Measurements from ENCODE around the gene LRRK2. TPM values are rescaled to one million over a fixed set of nuclear protein-coding genes. Genes with fewer than 3 reads are reported as not detected.
"Not testable (repeated sequence)": the region's sequence is repeated elsewhere in the genome, so short reads cannot be mapped to it uniquely, and the experiment has no call there.

The LRRK2 gene
- total RNA-seq, 1 donor from 2014 or later = 0.26 TPM

DNA sequence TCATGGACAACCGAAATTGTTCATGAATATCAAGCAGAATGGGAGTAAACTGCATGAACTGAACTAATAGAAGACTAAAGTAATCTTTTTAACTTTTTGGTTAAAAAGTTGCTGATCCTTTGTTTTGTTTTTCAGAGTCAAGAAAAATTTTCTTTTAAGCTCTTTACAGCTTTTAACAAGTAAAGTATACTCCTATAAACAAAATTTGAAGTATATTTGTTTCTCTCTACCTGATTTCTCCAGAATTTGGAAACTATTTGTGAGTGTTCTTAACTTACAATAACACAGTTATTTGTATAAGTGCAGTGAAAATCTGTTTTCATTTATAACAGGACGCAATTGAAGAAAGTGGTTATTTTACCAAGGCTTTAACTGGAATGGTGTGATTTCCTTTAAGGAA lies 12.2 kb upstream of the LRRK2 start:
- no peak for DNase-seq (ENCODE audit: low read depth in 2 of 2)

DNA sequence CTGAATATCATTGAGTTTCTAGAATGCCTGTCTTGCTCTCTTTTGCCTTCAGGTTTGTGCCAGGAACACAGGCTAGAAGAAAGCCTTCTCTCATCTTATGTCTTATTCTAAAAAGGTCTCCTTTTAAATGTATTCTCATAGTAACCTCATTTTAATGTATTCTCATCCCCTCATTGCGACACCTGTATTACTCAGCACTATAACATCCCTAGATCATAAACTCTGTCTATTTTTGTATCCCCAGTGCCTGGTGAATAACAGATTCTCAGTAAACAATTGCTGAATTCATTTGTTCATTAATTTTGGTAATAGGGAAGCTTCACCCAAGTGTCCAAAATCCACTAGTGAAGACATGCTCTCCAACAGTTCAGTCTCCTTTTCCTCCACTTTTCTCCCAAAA lies 8.8 kb upstream of the LRRK2 start:
- no peak for DNase-seq (ENCODE audit: low read depth in 2 of 2)

DNA sequence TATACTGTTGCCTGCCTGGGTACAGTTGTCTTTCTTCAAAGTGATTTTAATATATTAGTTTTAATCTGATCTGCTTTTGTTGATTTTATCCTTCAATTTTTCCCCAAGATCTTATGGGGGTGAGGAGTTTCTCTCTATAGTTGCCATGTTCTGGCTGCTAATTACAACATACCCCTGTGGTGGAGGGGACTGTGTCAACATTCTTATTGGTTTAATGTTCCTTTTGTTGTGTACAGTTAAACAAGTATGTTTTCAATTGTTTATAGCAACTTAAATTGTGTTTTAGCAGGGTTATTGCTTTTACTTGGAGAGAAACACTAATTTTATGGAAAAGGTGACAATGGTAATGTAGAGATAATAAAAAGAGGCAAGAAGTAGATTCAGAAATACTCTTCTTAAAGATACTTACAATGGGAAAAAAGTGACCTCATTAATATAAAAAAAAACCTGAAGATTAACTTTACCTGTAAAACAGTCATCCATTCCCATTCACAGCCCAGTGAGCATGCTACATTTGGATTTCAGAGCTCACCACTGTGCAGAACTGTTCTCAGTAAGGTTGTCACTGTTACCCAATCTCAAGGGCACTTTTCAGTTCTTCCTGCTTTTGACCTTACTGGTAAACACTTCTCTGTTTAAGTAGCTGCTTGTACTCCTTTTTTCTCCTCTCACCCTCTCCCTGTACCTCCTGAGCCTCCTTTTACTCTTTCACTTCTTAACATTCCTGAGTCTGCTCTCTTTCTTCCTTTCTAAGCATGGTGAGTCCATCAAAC lies 8.1 kb upstream of the LRRK2 start:
- DNase-seq (ENCODE audit: low read depth in 2 of 2) = no peak

DNA sequence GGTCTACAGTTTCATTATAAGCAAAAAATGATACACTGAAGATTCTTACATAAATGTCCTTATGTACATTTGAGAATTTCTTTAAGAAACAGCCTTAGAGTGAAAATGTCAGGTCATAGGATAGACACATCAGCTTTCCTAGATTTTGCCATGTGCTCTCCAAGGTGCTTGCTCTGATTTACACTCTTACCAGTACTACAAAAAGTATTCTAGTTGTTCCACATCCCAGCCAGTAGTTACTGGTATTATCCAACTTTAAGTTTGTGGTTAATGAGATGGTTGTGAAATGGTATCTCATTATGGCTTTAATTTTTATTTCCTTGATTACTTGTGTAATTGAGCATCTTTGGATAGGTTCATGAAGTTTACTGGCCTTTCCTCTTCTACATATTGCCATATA lies 5.0 kb upstream of the LRRK2 start:
- no peak for DNase-seq (ENCODE audit: low read depth in 2 of 2)

DNA sequence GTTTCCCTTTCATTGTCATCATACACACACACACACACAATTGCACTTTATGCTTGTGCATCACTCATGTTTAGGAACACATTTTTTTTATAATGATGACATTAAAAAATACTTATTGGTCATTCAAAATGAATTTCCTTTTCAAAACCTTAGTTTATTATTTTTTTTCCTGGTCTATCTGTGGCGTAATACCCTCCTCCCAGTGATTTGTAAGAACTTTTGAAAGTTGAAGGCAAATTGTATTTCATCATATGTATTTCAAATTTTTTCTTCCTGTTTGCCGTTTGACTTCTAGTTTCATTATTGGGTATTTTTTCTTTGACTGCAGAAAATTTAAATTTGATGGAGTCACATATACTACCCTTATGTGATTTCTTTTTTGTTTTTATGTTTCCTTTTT lies 2.5 kb upstream of the LRRK2 start:
- DNase-seq (ENCODE audit: low read depth in 2 of 2) = no peak

DNA sequence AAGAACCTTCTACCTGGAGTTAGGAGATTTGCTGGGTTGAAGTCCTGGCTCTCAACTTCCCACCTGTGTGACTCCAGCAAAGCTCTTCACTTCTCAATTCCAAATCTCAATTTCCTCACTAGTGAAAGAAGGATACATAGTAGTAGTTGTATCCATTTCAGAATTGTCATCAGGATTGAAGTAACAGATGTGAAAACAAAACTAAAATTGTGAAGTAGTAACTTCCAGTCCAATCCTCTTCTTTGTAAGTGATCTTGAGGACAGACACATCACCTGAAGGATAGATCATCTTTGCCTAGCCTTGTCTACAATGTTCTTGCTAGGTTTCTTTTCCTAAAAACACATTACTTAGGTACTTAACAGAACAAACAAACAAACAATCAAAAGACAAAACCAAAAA lies 1.2 kb upstream of the LRRK2 start:
- DNase-seq (ENCODE audit: low read depth in 2 of 2) = no peak

DNA sequence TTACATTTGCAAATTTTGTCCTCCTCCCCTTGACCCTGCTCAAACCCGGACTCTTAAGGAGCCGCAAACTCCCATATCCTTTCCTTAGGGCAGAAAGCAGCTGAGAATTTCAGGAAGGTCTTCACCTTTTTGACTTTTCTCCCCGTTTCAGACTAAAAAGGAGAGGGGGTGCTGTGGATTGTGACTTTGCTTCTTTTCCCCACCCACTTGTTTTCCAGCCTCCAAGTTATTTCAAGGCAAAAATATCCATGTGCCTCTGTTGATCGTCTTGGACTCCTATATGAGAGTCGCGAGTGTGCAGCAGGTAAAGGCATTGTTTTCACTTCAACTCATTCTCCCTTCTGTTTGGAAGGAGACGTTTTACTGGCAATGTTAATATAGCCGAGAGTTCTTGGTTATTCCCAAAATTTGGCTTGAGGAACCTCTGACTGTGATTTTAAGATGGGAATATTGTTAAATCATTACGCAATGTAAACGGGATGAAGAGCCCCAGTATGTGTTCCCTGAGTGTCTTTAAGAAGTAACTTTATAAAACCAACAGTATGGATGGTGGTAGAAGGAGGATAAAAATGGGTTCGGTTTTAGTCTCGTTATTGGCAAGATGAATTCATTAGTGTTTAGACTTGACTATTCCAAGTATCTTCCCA lies 663 bp downstream of the LRRK2 start:
- DNase-seq (ENCODE audit: low read depth in 2 of 2) = no peak

DNA sequence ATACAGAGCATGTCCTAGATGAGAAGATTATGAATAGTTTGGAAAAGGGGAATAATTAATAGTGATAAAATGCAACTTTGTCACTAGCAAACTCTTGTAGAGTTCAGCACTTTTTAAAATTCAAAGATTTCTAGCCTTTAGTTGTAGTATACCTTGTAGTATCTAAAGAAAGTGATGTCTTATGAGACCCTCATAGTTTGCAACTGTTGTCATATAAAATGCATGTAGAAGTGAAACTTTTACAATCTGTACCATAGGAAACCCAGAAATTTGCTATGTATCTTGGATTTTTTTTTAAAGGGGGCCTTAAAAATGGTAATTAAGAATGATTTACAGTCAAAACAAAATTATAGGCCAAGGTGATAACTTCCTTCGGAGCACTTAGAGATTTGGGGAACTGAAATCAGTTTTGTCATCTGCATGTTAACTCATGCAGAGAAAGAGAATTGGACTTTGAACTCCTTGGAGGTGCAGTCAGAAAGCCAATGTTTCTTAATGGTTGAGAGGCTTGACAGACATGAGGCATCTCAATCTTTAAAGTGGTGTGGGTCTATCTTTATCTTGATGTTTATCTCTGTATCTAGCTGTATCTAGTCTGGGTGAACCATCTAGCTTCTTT lies 1.3 kb downstream of the LRRK2 start:
- no peak for DNase-seq (ENCODE audit: low read depth in 2 of 2)

DNA sequence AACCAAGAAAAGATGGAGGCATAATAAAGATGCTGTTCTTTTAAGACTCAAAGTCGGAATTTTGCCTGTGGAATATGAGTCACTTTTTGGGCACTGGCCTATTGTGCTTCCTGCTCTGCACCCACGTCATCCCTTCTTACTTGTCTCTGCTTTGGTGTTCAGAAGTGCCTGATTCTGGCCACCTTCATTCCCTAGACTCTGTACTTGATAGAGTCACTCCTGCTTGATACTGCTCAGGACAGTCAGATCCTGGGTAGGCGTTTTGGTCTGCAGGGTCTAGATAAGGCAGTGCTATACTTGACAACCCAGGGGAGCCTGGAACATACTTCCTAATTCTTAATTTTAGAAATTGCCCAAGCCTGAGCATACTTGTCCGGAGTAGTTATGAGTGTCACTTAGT lies 1.9 kb downstream of the LRRK2 start:
- no peak for DNase-seq (ENCODE audit: low read depth in 2 of 2)

DNA sequence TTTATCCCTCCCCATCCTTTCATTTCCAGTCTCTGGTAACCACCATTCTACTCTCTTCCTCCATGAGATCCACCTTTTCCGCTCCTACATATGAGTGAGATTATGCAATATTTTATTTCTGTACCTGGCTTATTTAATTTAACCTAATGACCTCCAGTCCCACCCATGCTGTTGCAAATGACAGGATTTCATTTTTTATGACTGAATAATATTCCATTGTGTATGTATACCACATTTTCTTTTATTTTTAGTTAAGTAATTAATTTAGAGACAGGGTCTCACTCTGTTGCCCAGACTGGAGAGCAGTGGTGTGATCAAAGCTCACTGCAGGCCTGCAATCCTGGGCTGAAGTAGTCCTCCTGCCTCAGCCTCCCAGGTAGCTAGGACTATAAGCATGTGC lies 2.6 kb downstream of the LRRK2 start:
- DNase-seq (ENCODE audit: low read depth in 2 of 2) = no peak

DNA sequence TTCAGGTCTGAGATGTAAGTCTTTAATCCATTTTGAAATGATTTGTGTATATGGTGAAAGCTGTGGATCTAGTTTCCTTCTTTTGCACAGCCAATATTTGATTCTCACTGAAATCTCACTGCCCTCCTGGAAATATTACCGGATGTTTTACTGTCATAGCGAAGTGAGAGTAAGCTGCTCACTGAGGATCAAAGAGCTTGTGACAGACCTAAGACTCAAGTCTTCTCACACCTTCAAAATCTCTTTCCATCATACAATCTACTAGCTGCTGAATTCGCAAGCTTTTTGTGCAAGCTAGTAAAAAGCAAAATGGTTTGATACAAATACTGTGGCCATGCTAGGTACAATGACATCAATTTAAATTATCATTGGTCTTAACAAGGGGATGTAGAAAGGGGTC lies 3.9 kb downstream of the LRRK2 start:
- no peak for DNase-seq (ENCODE audit: low read depth in 2 of 2)

DNA sequence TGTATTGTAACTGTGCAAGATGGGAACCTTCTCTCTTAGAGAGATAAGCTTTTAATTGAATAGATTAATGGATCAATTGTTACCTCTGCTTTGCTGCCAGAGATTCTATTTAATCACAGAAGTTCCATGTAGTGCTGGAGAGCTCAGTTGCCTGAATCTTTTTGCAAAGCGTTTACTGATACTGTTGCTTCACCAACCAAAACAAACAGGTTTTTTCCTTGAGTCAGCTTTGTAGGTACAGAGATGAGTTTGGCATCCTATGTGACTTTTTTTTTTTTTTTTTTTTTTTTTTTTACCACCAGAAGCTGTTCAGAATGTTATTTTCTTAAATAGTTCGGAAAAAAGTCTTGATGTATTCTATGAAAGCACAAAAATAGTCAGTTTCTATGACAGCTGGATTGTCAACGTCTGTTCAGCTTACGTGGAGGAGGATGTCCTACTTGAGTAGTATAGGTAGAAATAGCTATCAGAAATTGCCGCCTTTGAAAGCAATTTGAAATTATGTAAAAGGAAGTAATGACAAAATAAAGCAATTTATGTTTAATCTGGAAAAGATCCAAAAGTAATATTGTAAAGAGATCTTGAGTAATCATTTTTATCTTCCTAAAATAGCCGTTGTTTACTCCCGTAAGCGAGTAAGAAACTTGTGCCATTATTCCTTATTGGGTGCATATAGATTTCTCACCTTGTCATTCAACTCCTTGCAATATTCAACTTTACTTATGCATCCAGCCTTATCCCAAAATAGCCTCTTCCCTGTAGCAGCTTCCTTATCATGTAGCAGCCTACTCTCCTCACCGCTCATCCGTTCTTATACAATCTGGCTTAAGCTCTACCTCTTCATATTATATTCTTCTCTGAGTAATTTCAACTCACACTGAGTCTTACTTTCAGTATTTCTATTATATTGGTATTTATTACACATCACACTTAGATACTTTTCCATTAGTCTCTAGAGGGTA lies 5.2 kb downstream of the LRRK2 start:
- DNase-seq (ENCODE audit: low read depth in 2 of 2) = no peak

DNA sequence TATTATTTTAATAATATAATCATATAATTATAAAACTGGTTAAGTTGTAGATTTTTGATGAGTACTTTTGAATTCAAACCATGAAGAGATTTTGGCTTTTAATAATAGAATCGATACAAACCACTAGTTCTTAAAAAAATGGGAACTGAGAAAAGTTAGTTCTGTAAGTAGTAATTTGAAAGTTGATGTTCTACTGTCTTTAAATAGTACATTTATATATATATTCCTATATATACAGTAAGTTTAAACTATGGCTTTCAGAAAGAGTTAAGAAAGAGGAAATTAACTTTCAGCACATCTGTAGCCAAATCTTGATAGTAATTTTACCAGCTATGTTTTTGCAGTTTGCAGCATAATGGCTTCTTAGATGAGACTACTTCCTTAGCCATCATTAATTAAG lies 7.8 kb downstream of the LRRK2 start:
- no peak for DNase-seq (ENCODE audit: low read depth in 2 of 2)

DNA sequence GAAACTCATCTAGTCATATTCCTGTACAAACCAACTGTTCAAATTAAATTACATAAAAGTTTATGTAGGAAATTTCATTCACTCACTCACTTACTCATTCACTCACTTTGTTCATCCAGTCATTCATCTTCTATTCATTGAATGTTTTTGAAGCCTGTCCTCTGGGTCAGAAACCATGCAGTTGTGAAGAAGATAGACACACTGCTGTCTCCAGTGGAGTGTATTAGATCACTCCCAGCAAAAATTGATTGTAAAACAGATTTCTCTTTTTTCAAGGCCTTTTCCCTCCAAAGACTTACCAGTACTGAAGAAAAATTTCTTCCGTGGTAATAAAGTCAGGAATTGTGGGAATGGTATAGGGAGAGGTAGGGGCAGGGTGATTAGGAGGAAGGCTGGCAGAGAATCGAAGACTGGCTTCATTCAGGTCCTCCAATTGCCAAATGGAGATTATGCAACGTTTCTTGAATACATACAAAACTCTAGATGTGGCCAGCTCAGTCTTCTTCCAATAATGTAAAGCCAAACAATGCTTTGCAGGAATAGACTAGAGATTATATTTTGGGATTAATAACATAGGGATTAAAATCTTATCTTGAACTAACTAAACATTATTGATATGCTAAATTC lies 9.1 kb downstream of the LRRK2 start:
- DNase-seq (ENCODE audit: low read depth in 2 of 2) = no peak

DNA sequence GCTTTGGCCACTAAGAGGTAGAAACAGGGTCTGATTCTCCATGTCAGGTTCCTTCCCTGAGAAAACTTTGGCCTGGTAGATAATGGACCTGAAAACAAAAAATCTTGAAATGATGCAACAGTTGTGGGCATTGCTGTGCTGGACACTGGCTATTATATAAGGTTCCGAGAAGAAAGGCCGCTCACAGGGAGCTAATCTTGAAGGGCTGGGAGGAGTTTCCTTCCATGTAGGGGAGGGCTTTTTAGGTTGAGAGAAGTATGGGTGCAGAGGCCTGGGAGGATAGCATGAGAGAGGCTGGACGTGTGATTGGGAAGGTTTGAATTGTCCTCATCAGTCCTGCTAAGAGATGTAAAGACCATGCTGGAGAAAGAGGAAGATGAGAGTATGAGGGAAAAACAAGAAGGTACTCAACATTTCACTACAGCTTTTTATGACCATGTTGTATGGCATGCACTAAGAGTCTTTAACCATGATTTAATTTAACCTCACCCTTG lies 11.6 kb downstream of the LRRK2 start:
- DNase-seq (ENCODE audit: low read depth in 2 of 2) = no peak

DNA sequence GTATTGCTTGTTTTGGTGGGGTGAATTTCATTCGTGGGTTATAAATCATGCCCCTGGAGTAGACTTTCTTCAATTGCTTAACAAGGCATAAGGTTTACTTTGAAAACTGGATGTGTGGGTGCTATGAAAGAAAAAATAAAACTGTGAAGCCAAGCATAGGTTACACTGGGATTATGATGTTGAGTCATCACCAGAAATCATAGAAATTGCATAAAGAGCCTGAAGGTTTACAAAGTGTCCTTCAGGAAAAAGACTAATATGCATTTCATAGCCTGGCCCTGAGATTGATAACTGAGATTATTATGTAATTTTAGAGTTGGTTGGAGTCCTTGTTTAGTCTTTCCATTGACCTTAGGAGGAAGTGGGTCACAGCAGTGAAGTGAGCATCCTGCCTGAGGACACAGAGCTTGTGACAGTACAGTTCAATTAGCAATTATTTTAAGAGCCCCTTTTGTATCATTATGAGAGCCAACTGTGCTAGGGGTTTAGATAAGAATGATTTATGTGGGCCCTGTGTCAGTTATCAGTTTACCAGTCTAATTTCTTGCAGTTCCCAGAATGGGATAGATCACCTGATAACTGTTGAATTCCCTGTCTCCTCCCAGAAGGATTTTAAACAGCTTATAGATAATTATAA lies 13.6 kb downstream of the LRRK2 start:
- no peak for DNase-seq (ENCODE audit: low read depth in 2 of 2)

DNA sequence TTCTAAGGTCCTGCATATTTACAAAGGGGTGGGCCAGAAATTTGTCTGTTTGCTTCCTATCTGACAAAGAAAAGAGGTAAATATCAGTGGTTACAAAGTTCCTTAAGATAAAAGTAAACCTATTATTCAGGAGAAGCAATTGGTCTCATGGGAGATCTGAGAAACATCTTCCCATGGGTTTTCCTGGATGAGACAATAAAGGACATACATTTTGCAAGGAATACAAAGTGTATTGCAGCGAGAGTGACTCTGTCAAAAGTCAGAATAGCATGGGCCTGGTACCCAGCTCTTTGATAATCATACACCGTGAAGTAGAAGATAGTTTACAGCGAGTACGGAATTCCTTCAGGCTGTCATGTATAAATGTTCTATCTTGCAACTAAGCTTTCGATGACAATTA lies 14.2 kb downstream of the LRRK2 start:
- no peak for DNase-seq (ENCODE audit: low read depth in 2 of 2)

DNA sequence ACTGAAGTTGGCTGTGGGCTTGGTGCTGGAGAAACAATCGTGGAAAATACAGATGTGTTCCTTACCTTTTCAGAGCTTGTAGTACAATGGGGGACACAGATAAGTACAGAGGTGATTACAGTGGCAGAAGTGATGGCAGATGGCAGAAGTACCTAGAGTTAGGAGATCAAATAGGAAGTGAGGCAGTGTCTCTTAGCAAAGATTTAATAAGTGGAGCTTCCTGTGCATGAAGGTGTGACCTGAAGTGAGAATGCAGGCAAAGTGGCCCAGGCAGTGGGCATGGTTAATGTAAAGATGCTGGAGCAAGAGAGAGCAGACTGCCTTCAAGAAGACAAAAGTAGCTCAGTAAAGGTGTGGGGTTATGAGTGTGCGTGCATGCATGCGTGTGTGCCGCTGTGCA lies 16.0 kb downstream of the LRRK2 start:
- DNase-seq (ENCODE audit: low read depth in 2 of 2) = no peak

DNA sequence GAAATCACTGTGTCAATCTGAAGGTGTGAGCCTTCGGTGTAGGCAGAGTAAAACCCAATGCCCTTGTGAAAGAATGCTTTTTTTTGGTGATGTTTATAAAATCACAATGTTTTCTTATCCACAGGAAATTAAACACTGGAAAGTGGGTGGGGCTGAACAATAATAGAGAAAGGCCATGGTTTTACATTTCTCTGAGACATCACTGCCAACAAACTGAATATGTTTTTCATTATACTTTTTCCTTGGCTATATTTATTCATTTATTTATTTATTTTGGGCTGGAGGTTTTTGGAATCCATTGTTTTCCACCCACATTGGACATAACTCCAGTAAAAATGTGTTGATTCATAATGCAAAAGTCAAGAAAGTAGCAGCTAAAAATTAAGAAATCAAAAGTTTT lies 16.9 kb downstream of the LRRK2 start:
- no peak for DNase-seq (ENCODE audit: low read depth in 2 of 2)

DNA sequence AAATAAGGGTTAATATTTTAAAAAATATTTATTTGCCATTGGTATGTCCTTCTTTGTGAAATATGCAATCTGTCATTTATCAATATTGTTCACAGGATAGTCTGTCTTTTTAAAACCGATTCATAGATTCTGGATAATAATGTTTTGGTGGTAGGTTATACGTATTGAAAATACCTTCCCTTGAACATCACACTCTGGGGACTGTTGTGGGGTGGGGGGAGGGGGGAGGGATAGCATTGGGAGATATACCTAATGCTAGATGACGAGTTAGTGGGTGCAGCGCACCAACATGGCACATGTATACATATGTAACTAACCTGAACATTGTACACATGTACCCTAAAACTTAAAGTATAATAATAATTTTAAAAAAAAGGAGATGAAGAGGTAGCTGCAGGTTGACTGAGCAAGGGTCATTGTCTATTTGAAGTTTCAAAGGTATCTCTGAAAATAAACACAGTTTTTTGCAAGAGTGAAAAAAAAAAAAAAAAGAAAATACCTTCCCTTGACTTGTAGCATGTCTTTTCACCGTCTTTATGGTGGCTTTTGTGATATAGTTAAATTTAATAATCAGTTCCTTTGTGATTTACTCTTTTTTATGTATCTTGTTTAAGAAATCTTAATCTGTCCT lies 19.8 kb downstream of the LRRK2 start:
- not testable (repeated sequence) for DNase-seq (ENCODE audit: low read depth in 2 of 2)

Data from dermis microvascular lymphatic vessel endothelial cell (primary cell).